AG08396 (cell line): ENCODE results near the gene RSAD2.
A peak's percentile ranks its signal among the peaks of the same experiment; 100 is the strongest.
"Not testable (repeated sequence)": the region's sequence is repeated elsewhere in the genome, so short reads cannot be mapped to it uniquely, and the experiment has no call there.

Experiments
- DNase-seq: peaks from one replicate; pipeline ENCODE4 v3.0.0; 2012; ENCODE audit warnings: low spot score, mixed read lengths

RSAD2 gene

GRCh38 chr2:6864923-6865345 lies 12.6 kb upstream of the RSAD2 start:
- no peak for DNase-seq

- DNase-seq: peak; percentile 84
These were observed 12.0 kb upstream of the RSAD2 start, which contains the start of gene CMPK2 for GRCh38 chr2:6865346-6866274. CMPK2 (minus strand) TSS chr2:6865907; CDS start chr2:6865696, 211 bp downstream.

- DNase-seq: peak; percentile 24
These were observed 11.3 kb upstream of the RSAD2 start for GRCh38 chr2:6866275-6866671.

- no peak for DNase-seq
These were observed 10.6 kb upstream of the RSAD2 start for GRCh38 chr2:6866982-6867381.

GRCh38 chr2:6872394-6872793 lies 5.2 kb upstream of the RSAD2 start:
- no peak for DNase-seq

- no peak for DNase-seq
These were observed 3.5 kb upstream of the RSAD2 start for GRCh38 chr2:6874032-6874431.

- DNase-seq: no peak
These were observed 1.3 kb upstream of the RSAD2 start for GRCh38 chr2:6876309-6876708.

- DNase-seq: no peak
These were observed 972 bp downstream of the RSAD2 start for GRCh38 chr2:6878549-6878948.

- DNase-seq: no peak
These were observed 1.4 kb downstream of the RSAD2 start for GRCh38 chr2:6879011-6879410.

GRCh38 chr2:6880200-6880733 lies 2.7 kb downstream of the RSAD2 start:
- no peak for DNase-seq

GRCh38 chr2:6881046-6881445 lies 3.5 kb downstream of the RSAD2 start:
- no peak for DNase-seq

GRCh38 chr2:6881516-6881915 lies 3.9 kb downstream of the RSAD2 start:
- no peak for DNase-seq

- DNase-seq: no peak
These were observed 6.0 kb downstream of the RSAD2 start for GRCh38 chr2:6883448-6884122.

GRCh38 chr2:6885551-6885950 lies 8.0 kb downstream of the RSAD2 start:
- DNase-seq: no peak

GRCh38 chr2:6885968-6886367 lies 8.4 kb downstream of the RSAD2 start:
- DNase-seq: no peak

GRCh38 chr2:6887751-6888192 lies 10.2 kb downstream of the RSAD2 start:
- no peak for DNase-seq

GRCh38 chr2:6888724-6889123 lies 11.1 kb downstream of the RSAD2 start:
- DNase-seq: no peak

GRCh38 chr2:6893876-6894482 lies 16.4 kb downstream of the RSAD2 start:
- no peak for DNase-seq

GRCh38 chr2:6896930-6897759 lies 19.6 kb downstream of the RSAD2 start:
- no peak for DNase-seq

GRCh38 chr2:6902581-6902980 lies 25.0 kb downstream of the RSAD2 start:
- not testable (repeated sequence) for DNase-seq

GRCh38 chr2:6905668-6906067 lies 28.1 kb downstream of the RSAD2 start:
- no peak for DNase-seq
